HepG2 (cell line): ENCODE data around the gene ODC1. TPM values are rescaled to one million over a fixed set of nuclear protein-coding genes. Genes with fewer than 3 reads are reported as not detected.

Source experiments
- ATAD3A ChIP-seq: sonication (generic); formaldehyde crosslinking; IDR thresholded peaks from 2 replicates; pipeline ENCODE4 v1.4.0; 2020; ENCODE audit warnings: missing genetic modification reagents
- ATF7 ChIP-seq, 2 experiments: fragments of 450-650 bp in 1 of 2; sonication (generic) in 1 of 2; formaldehyde crosslinking in 1 of 2; IDR thresholded peaks; 2 replicates each; pipeline versions ENCODE4 v1.4.0 to v1.6.1; 2016 to 2020; ENCODE audit warnings: antibody characterized with exemption in 1 of 2, mild to moderate bottlenecking in 1 of 2, missing genetic modification reagents in 1 of 2
- BCL3 ChIP-seq: sonication (generic); formaldehyde crosslinking; IDR thresholded peaks from 2 replicates; pipeline ENCODE4 v1.5.1; 2020; ENCODE audit warnings: mild to moderate bottlenecking, missing genetic modification reagents, moderate library complexity
- GLI4 ChIP-seq: sonication (generic); formaldehyde crosslinking; IDR thresholded peaks from 2 replicates; pipeline ENCODE4 v1.5.1; 2020; ENCODE audit warnings: missing genetic modification reagents, mild to moderate bottlenecking, moderate library complexity, borderline replicate concordance
- HMG20A ChIP-seq: IDR thresholded peaks from 2 replicates; pipeline ENCODE4 v1.6.1; 2016; ENCODE audit warnings: borderline replicate concordance
- KLF11 ChIP-seq: IDR thresholded peaks from 2 replicates; pipeline ENCODE4 v1.6.1; 2016; ENCODE audit warnings: missing compliant biosample characterization
- MAFK ChIP-seq, 2 experiments: IDR thresholded peaks in 1 of 2; conservative IDR thresholded peaks in 1 of 2; 2 replicates each; pipeline ENCODE4 v1.6.1; 2011; ENCODE audit warnings: improper control_type of control experiment in 2 of 2, low read length in 2 of 2
- PLRG1 ChIP-seq: fragments of 450-650 bp; conservative IDR thresholded peaks from 2 replicates; pipeline ENCODE4 v1.6.1; 2016
- RBFOX2 ChIP-seq: fragments of 200-400 bp; formaldehyde crosslinking; IDR thresholded peaks from 2 replicates; pipeline ENCODE4 v1.6.1; 2017; ENCODE audit warnings: low read depth, mild to moderate bottlenecking, low read length
- RFXANK ChIP-seq: IDR thresholded peaks from 2 replicates; pipeline ENCODE4 v1.6.1; 2016
- RNF2 ChIP-seq: fragments of 450-650 bp; conservative IDR thresholded peaks from 2 replicates; pipeline ENCODE4 v1.6.1; 2016; ENCODE audit warnings: low read depth
- SAP130 ChIP-seq: IDR thresholded peaks from 2 replicates; pipeline ENCODE4 v1.6.1; 2016; ENCODE audit warnings: low read depth
- ZFYVE20 ChIP-seq: sonication (generic); formaldehyde crosslinking; IDR thresholded peaks from 2 replicates; pipeline ENCODE4 v1.8.0; 2023; ENCODE audit warnings: low read depth, mild to moderate bottlenecking, moderate library complexity, missing genetic modification reagents, borderline replicate concordance
- ZNF205 ChIP-seq: IDR thresholded peaks from 2 replicates; pipeline ENCODE4 v1.6.1; 2018; ENCODE audit warnings: missing biosample characterization, missing genetic modification reagents
- ZNF253 ChIP-seq: sonication (generic); formaldehyde crosslinking; IDR thresholded peaks from 2 replicates; pipeline ENCODE4 v1.8.0; 2022; ENCODE audit warnings: mild to moderate bottlenecking, missing genetic modification reagents, borderline replicate concordance
- ZNF33B ChIP-seq: sonication (generic); formaldehyde crosslinking; IDR thresholded peaks from 2 replicates; pipeline ENCODE4 v1.5.1; 2020; ENCODE audit warnings: mild to moderate bottlenecking, missing genetic modification reagents
- ZNF703 ChIP-seq: sonication (generic); formaldehyde crosslinking; IDR thresholded peaks from 2 replicates; pipeline ENCODE4 v1.5.1; 2020; ENCODE audit warnings: missing genetic modification reagents, mild to moderate bottlenecking, moderate library complexity, borderline replicate concordance
- polyA plus RNA-seq, 8 experiments: library from polyadenylated mRNA; depleted of rRNA in 3 of 8; stranded (reverse) in 7 of 8; unstranded in 1 of 8; fragments of >200 nt; fragmentation: Illumina TruSeq in 4 of 8; extraction: Trizol in 4 of 8; gene quantifications; 2 replicates each; pipeline versions ENCODE4 v1.2.1 to v1.2.3, GENCODE V29; 2011 to 2016; ENCODE audit warnings: low read depth in 4 of 8, missing spikeins in 1 of 8, mixed read lengths in 1 of 8; ENCODE audit not compliant: insufficient read depth in 1 of 8
- total RNA-seq, 5 experiments: library from RNA; depleted of rRNA; stranded (reverse); fragments of >200 nt; fragmentation: Illumina TruSeq; extraction: Trizol; gene quantifications; 2 replicates each; pipeline ENCODE4 v1.2.3, GENCODE V29; 2016; ENCODE audit warnings: low read depth in 1 of 5
- TF ChIP-seq, protein P1 (sequence below), 2 experiments: sonication (generic) in 1 of 2; formaldehyde crosslinking in 1 of 2; IDR thresholded peaks; 2 replicates each; pipeline versions ENCODE4 v1.4.0 to v1.6.1; 2016 to 2020; ENCODE audit warnings: borderline replicate concordance in 1 of 2, low read depth in 1 of 2, mild to moderate bottlenecking in 1 of 2, missing genetic modification reagents in 1 of 2
- TF ChIP-seq, protein P2 (sequence below): sonication (generic); formaldehyde crosslinking; IDR thresholded peaks from 2 replicates; pipeline ENCODE4 v1.8.0; 2022; ENCODE audit warnings: low read depth, missing genetic modification reagents
- TF ChIP-seq, protein P3 (sequence below): sonication (generic); formaldehyde crosslinking; IDR thresholded peaks from 2 replicates; pipeline ENCODE4 v1.8.0; 2022; ENCODE audit warnings: mild to moderate bottlenecking, missing genetic modification reagents; ENCODE audit not compliant: insufficient replicate concordance

Gene ODC1
- total and polyA plus RNA-seq, 2 of the 13 experiments (the other 11 are each of a cell fraction or from before 2014, with no cell fraction given): 142 to 371 TPM

- TF ChIP-seq, protein P1, sequence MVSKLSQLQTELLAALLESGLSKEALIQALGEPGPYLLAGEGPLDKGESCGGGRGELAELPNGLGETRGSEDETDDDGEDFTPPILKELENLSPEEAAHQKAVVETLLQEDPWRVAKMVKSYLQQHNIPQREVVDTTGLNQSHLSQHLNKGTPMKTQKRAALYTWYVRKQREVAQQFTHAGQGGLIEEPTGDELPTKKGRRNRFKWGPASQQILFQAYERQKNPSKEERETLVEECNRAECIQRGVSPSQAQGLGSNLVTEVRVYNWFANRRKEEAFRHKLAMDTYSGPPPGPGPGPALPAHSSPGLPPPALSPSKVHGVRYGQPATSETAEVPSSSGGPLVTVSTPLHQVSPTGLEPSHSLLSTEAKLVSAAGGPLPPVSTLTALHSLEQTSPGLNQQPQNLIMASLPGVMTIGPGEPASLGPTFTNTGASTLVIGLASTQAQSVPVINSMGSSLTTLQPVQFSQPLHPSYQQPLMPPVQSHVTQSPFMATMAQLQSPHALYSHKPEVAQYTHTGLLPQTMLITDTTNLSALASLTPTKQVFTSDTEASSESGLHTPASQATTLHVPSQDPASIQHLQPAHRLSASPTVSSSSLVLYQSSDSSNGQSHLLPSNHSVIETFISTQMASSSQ (IDR thresholded peaks at IDR 0.05; ENCODE audit: low read depth): no peak
- TF ChIP-seq, protein P1 (CRISPR knock-in tag; IDR thresholded peaks at IDR 0.05; ENCODE audit: borderline replicate concordance): no peak
- TF ChIP-seq ZNF205 (CRISPR knock-in tag) (peak; percentile 81; the same call in 1 of the 2 replicates), ZFYVE20 (CRISPR knock-in tag) (no peak), GLI4 (CRISPR knock-in tag) (no peak), ZNF703 (CRISPR knock-in tag) (no peak), KLF11 (CRISPR knock-in tag) (0 out of 2 replicates have a peak, but pooled peaks have one; percentile 61), RNF2 (no peak), ATAD3A (CRISPR knock-in tag) (no peak), RBFOX2 (no peak), BCL3 (no peak), ZNF33B (CRISPR knock-in tag) (no peak), ZNF253 (no peak), RFXANK (0 out of 2 replicates have a peak, but pooled peaks have one; percentile 76), MAFK (conservative IDR thresholded peaks at IDR 0.05 in 1 of 2, IDR thresholded peaks at IDR 0.05 in 1 of 2; ENCODE audit: low read length in 2 of 2) (no peak), PLRG1 (no peak), ATF7 (IDR thresholded peaks at IDR 0.05) (no peak), ATF7 (CRISPR knock-in tag; IDR thresholded peaks at IDR 0.05) (0 out of 2 replicates have a peak, but pooled peaks have one; percentile 36), HMG20A (CRISPR knock-in tag) (no peak), SAP130 (CRISPR knock-in tag) (peak; percentile 67)
- TF ChIP-seq, protein P2, sequence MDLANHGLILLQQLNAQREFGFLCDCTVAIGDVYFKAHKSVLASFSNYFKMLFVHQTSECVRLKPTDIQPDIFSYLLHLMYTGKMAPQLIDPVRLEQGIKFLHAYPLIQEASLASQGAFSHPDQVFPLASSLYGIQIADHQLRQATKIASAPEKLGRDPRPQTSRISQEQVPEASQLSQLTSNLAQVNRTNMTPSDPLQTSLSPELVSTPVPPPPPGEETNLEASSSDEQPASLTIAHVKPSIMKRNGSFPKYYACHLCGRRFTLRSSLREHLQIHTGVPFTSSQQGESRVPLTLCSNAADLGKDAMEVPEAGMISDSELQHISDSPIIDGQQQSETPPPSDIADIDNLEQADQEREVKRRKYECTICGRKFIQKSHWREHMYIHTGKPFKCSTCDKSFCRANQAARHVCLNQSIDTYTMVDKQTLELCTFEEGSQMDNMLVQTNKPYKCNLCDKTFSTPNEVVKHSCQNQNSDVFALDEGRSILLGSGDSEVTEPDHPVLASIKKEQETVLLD (CRISPR knock-in tag): no peak
- TF ChIP-seq, protein P3, sequence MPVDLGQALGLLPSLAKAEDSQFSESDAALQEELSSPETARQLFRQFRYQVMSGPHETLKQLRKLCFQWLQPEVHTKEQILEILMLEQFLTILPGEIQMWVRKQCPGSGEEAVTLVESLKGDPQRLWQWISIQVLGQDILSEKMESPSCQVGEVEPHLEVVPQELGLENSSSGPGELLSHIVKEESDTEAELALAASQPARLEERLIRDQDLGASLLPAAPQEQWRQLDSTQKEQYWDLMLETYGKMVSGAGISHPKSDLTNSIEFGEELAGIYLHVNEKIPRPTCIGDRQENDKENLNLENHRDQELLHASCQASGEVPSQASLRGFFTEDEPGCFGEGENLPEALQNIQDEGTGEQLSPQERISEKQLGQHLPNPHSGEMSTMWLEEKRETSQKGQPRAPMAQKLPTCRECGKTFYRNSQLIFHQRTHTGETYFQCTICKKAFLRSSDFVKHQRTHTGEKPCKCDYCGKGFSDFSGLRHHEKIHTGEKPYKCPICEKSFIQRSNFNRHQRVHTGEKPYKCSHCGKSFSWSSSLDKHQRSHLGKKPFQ (CRISPR knock-in tag): no peak
Observed at GRCh38 chr2:10434886-10435819, 13.0 kb downstream of the ODC1 start (continued).
